Measurements from ENCODE around the gene SACM1L. TPM values are rescaled to one million over a fixed set of nuclear protein-coding genes. Genes with fewer than 3 reads are reported as not detected.

Gene SACM1L
- total RNA-seq, 1 experiment from 2014 or later, result 31.6 TPM

DNA sequence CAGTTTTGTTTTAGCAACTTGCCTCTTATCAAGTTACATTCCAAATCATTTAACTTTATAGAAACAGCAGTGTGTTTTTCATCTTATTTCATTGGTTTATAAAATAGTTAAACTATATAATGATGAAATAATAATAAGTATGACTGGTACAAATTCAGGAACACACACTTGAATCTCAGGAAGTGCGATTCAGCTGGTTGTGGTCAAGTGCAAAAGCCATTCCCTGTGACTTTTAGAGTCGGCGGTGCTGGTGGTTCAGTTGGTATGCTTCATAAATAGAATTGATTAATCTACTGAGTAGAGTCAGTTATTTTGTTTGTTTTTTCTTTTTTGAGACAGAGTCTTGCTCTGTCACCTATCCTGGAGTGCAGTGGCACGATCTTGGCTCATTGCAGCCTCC is 22.7 kb downstream of the SACM1L start:
- ChIA-PET CTCF (no interaction called here), POLR2A (no interaction called here)
- ATAC-seq (no peak), DNase-seq (ENCODE audit: low read depth, low spot score) (no peak)
- Histone ChIP-seq H3K9me3 (ENCODE audit: control insufficient read depth, insufficient read depth, low read depth, low read length) (no peaks in the 10 kb centered on the region), H3K36me3 (ENCODE audit: control insufficient read depth, insufficient read depth, low read length) (peaks cover 7% of the 10 kb centered on the region), H3K27me3 (ENCODE audit: control insufficient read depth, insufficient read depth, low read length) (no peaks in the 10 kb centered on the region), H3K4me1 (ENCODE audit: control insufficient read depth, insufficient read depth, low read length) (no peaks in the 10 kb centered on the region), H3K4me3 (ENCODE audit: low read depth in 2 of 2, low read length in 2 of 2) (no peak overlapping the region), H3K27ac (ENCODE audit: low read length) (no peak overlapping the region)
- BruUV-seq (replicated peaks), result no TSS peak
- intact Hi-C loops (cut with micrococcal nuclease; ENCODE audit: unreplicated experiment) (no loop called here), in situ Hi-C loops (cut with HindIII; ENCODE audit: low pct_unique_long_range_greater_than_20kb, low sequenced_read_pairs) (no loop called here)
- TF ChIP-seq TCF7L2 (IDR thresholded peaks at IDR 0.05; ENCODE audit: low read depth, low read length), result no peak

DNA sequence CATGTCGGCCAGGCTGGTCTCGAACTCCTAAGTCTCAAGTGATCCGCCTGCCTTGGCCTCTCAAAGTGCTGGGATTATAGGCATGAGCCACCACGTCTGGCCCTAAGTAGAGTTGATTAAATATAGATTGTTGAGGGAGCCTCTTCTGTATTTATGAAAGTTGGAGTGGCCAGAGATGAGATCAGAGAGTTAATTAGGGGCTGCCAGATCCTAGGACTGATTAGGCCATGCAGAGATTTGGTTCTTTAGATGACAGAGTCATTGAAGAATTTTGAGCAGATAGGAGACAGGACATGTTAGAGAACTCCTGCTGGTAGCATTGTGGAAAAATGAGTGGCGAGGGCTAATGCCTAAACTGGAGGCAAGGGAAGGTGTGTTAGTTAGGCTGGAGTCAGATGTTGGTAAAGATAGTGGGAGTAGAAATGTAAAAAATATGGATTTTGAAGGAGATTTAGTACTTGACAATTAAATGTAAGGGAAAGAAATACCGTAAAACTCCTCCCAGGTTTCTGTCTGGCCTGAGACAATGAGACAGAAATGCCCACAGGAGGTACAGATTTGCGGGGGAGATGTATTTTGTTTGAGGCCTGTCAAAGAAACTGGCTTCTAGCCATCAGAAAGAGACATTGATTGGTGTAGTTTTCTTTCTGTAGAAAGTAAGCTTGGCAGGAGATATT is 23.4 kb downstream of the SACM1L start:
- POLR2A ChIA-PET, result no interaction called here
- CTCF ChIA-PET, result no interaction called here
- no peak overlapping the region for H3K4me3 ChIP-seq (ENCODE audit: low read depth in 2 of 2, low read length in 2 of 2)
- no peaks in the 10 kb centered on the region for H3K4me1 ChIP-seq (ENCODE audit: control insufficient read depth, insufficient read depth, low read length)
- H3K27me3 ChIP-seq (ENCODE audit: control insufficient read depth, insufficient read depth, low read length), result no peaks in the 10 kb centered on the region
- no peak overlapping the region for H3K27ac ChIP-seq (ENCODE audit: low read length)
- no peaks in the 10 kb centered on the region for H3K9me3 ChIP-seq (ENCODE audit: control insufficient read depth, insufficient read depth, low read depth, low read length)
- DNase-seq (ENCODE audit: low read depth, low spot score), result no peak
- TF ChIP-seq, protein P1, sequence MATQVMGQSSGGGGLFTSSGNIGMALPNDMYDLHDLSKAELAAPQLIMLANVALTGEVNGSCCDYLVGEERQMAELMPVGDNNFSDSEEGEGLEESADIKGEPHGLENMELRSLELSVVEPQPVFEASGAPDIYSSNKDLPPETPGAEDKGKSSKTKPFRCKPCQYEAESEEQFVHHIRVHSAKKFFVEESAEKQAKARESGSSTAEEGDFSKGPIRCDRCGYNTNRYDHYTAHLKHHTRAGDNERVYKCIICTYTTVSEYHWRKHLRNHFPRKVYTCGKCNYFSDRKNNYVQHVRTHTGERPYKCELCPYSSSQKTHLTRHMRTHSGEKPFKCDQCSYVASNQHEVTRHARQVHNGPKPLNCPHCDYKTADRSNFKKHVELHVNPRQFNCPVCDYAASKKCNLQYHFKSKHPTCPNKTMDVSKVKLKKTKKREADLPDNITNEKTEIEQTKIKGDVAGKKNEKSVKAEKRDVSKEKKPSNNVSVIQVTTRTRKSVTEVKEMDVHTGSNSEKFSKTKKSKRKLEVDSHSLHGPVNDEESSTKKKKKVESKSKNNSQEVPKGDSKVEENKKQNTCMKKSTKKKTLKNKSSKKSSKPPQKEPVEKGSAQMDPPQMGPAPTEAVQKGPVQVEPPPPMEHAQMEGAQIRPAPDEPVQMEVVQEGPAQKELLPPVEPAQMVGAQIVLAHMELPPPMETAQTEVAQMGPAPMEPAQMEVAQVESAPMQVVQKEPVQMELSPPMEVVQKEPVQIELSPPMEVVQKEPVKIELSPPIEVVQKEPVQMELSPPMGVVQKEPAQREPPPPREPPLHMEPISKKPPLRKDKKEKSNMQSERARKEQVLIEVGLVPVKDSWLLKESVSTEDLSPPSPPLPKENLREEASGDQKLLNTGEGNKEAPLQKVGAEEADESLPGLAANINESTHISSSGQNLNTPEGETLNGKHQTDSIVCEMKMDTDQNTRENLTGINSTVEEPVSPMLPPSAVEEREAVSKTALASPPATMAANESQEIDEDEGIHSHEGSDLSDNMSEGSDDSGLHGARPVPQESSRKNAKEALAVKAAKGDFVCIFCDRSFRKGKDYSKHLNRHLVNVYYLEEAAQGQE (IDR thresholded peaks at IDR 0.05; ENCODE audit: insufficient read depth in 1 of 2, low read depth in 2 of 2, low read length in 1 of 2), result no peak
- TF ChIP-seq TCF7L2 (IDR thresholded peaks at IDR 0.05; ENCODE audit: low read depth, low read length) (no peak), SIN3A (IDR thresholded peaks at IDR 0.05; ENCODE audit: borderline replicate concordance, insufficient read depth, low read depth, low read length) (no peak), POLR2AphosphoS5 (IDR thresholded peaks at IDR 0.05; ENCODE audit: low read depth, low read length) (no peak)
- TF ChIP-seq, protein P2, sequence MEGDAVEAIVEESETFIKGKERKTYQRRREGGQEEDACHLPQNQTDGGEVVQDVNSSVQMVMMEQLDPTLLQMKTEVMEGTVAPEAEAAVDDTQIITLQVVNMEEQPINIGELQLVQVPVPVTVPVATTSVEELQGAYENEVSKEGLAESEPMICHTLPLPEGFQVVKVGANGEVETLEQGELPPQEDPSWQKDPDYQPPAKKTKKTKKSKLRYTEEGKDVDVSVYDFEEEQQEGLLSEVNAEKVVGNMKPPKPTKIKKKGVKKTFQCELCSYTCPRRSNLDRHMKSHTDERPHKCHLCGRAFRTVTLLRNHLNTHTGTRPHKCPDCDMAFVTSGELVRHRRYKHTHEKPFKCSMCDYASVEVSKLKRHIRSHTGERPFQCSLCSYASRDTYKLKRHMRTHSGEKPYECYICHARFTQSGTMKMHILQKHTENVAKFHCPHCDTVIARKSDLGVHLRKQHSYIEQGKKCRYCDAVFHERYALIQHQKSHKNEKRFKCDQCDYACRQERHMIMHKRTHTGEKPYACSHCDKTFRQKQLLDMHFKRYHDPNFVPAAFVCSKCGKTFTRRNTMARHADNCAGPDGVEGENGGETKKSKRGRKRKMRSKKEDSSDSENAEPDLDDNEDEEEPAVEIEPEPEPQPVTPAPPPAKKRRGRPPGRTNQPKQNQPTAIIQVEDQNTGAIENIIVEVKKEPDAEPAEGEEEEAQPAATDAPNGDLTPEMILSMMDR (IDR thresholded peaks at IDR 0.05), result no peak
- ATAC-seq, result no peak
- intact Hi-C loops (cut with micrococcal nuclease; ENCODE audit: unreplicated experiment) (no loop called here), in situ Hi-C loops (cut with HindIII; ENCODE audit: low pct_unique_long_range_greater_than_20kb, low sequenced_read_pairs) (no loop called here)
- BruUV-seq (replicated peaks), result no TSS peak
- peaks cover 7% of the 10 kb centered on the region for H3K36me3 ChIP-seq (ENCODE audit: control insufficient read depth, insufficient read depth, low read length)

DNA sequence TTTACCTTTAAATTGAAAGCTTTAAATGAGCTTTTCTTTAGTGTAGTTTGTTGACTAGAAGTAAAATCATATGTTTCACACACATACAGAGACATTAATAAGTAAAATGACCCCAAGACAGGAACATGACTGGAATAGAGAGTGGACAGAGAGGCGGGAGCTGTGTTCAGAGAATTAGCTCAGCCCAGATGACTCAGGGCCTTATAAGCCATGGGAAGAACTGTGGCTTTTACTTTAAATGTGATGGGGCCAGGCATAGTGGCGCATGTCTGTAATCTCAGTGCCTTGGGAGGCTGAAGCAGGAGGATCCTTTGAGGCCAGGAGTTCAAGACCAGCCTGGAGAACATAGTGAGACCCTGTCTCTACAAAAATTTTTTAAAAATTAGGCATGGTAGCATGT is 26.7 kb downstream of the SACM1L start:
- TF ChIP-seq, protein P1 (IDR thresholded peaks at IDR 0.05; ENCODE audit: insufficient read depth in 1 of 2, low read depth in 2 of 2, low read length in 1 of 2), result no peak
- TF ChIP-seq SIN3A (IDR thresholded peaks at IDR 0.05; ENCODE audit: borderline replicate concordance, insufficient read depth, low read depth, low read length) (no peak), POLR2AphosphoS5 (IDR thresholded peaks at IDR 0.05; ENCODE audit: low read depth, low read length) (no peak), TCF7L2 (IDR thresholded peaks at IDR 0.05; ENCODE audit: low read depth, low read length) (no peak)
- TF ChIP-seq, protein P2 (IDR thresholded peaks at IDR 0.05), result no peak
- no peak for DNase-seq (ENCODE audit: low read depth, low spot score)
- intact Hi-C loops (cut with micrococcal nuclease; ENCODE audit: unreplicated experiment) (no loop called here), in situ Hi-C loops (cut with HindIII; ENCODE audit: low pct_unique_long_range_greater_than_20kb, low sequenced_read_pairs) (no loop called here)
- Histone ChIP-seq H3K27ac (ENCODE audit: low read length) (no peak overlapping the region), H3K4me1 (ENCODE audit: control insufficient read depth, insufficient read depth, low read length) (no peaks in the 10 kb centered on the region), H3K9me3 (ENCODE audit: control insufficient read depth, insufficient read depth, low read depth, low read length) (no peaks in the 10 kb centered on the region), H3K36me3 (ENCODE audit: control insufficient read depth, insufficient read depth, low read length) (peaks cover 3% of the 10 kb centered on the region; the same call in 1 of the 2 replicates), H3K27me3 (ENCODE audit: control insufficient read depth, insufficient read depth, low read length) (no peaks in the 10 kb centered on the region), H3K4me3 (ENCODE audit: low read depth in 2 of 2, low read length in 2 of 2) (no peak overlapping the region)
- no peak for ATAC-seq
- ChIA-PET POLR2A (no interaction called here), CTCF (no interaction called here)
- BruUV-seq (replicated peaks), result no TSS peak

All from Panc1 (cell line).